ENCODE data around the gene ZNF552. TPM values are rescaled to one million over a fixed set of nuclear protein-coding genes. Genes with fewer than 3 reads are reported as not detected.

Gene ZNF552
- total and polyA plus RNA-seq, 2 of the 8 experiments (the other 6 are each of a cell fraction or from before 2014, with no cell fraction given): 5.9 to 11.6 TPM

DNA sequence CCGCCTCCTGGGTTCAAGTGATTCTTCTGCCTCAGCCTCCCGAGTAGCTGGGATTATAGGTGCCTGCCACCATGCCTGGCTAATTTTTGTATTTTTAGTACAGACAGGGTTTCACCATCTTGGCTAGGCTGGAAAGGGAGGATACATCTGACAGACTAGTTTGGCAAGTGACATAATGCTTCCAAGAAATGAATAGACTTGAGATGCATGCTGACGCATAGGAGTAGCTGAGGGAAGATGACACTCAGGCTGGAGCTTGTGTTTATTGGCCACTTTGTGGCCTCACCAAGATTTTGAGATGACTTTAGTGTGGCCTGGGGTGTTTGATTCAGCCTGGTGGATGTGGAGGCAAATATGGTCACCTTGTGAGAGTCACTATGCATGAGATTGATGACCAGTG lies 41.2 kb downstream of the ZNF552 start (continued):
- TF ChIP-seq JUND (IDR thresholded peaks at IDR 0.05; ENCODE audit: low read length): no peak
